Stimulated activated CD4-positive, alpha-beta T cell treated with anti-CD3 and anti-CD28 coated beads, Interleukin-12 subunit alpha, Interleukin-12 subunit beta, amount 100 ng/mL, for 4 hours (primary cell): ENCODE data around the gene C2.
A peak's percentile ranks its signal among the peaks of the same experiment; 100 is the strongest.
"Not testable (repeated sequence)": the region's sequence is repeated elsewhere in the genome, so short reads cannot be mapped to it uniquely, and the experiment has no call there.

ENCODE experiments used
- DNase-seq: peaks from one replicate; pipeline ENCODE4 v3.0.0-alpha.2; 2020

C2 gene

DNA sequence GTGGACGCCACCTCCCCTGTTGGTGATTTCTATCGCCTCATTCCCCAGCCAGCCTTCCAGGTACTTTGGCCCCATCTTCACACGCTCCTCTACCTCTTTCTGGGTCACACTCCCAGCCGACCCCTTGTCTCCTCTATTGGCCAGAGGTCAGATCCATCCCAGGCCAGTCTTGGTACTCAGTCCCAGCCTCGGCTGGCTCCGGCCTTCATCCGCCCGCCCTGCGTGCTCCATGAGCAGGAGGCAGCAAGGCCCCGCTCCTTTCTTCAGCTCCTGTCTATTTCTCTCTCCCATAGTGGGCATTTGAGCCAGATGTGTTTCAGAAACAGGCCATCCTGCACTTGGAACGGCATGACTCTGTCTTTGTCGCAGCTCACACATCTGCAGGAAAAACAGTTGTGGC, 34.1 kb downstream of the C2 start:
- no peak for DNase-seq

DNA sequence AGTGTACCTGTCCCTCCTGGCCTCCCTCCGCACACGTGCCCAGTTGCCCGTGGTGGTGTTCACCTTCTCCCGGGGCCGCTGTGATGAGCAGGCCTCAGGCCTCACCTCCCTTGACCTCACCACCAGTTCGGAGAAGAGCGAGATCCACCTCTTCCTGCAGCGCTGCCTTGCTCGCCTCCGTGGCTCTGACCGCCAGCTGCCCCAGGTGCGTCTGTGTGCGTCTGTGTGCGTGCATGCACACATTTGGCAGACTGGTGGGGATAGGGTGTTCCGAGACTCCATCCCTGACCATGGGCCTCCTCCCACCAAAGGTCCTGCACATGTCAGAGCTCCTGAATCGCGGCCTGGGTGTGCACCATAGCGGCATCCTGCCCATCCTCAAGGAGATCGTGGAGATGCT, 36.4 kb downstream of the C2 start:
- DNase-seq, result no peak

DNA sequence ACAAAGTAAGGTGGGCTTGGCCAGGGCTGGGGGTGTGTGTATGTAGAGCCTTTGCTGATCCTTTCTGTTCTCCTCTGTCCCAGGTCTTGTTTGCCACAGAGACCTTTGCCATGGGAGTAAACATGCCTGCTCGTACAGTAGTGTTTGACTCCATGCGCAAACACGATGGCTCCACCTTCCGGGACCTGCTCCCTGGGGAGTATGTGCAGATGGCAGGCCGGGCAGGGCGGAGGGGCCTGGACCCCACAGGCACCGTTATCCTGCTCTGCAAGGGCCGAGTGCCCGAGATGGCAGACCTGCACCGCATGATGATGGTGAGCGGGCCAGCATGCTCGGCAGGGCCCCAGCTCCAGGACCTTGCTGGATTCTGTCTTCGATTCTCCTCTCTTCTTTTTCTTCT, 38.2 kb downstream of the C2 start:
- DNase-seq, result no peak

DNA sequence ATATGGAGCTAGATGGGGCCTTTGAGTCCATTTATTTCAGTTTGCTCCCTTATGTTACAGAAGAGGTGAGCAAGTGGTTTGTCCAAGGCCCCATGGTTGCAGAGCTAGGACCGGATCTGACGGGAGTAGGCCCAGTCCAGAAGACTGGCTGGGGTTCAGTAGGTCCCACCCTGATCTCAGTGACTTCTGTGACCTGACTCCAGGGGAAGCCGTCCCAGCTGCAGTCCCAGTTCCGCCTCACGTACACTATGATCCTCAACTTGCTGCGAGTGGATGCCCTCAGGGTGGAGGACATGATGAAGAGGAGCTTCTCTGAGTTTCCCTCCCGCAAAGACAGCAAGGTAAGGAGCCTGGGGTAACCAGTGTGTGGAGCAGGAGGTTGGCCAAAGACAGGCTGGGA, 39.0 kb downstream of the C2 start:
- no peak for DNase-seq

DNA sequence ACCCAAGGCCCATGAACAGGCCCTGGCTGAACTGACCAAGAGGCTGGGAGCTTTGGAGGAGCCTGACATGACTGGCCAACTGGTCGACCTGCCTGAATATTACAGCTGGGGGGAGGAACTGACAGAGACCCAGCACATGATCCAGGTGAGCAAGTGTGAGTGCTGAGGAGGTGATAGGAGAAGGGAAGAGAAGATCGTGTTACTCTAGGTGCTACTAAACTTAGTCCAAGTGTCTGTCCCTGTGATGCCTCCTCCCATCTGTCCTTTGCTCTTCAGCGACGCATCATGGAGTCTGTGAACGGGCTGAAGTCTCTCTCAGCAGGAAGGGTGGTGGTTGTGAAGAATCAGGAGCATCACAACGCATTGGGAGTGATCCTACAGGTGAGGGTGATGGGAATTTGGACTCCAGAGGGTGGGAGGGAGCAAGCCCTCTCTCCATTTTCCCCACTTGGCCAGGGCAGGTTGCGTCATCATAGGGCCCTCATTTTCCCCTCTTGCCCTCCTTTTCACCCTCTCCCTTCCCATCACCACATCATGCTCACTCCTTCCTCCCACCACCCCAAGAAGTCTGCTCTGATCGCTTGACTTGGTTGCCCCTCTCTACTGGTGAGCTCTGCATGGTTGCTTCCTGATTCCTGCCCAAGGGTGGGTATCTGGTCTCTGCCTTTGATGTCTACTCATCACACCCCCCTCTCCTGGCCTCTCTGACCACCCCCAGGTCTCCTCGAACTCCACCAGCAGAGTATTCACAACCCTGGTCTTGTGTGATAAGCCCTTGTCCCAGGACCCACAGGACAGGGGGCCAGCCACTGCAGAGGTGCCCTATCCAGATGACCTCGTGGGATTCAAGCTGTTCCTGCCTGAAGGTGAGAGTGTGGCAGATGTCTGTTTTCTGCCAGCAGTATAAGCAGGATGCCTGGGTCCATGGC, 39.7 kb downstream of the C2 start:
- no peak for DNase-seq

DNA sequence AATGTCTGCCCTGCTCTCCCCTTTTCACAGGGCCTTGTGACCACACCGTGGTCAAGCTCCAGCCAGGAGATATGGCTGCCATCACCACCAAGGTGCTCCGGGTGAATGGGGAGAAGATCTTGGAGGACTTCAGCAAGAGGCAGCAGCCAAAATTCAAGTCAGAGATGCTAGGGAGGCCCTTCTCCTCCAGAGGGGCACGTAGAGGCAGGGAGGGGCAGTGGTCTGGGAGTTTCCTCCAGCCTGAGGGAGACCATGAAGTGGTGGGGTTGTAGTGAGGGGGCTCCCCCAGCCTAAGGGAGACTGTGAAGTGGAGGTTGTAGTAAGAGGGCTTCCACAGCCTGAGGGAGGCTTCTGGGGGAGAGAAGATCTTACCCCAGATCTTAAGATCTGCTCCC, 40.4 kb downstream of the C2 start:
- DNase-seq, result no peak

DNA sequence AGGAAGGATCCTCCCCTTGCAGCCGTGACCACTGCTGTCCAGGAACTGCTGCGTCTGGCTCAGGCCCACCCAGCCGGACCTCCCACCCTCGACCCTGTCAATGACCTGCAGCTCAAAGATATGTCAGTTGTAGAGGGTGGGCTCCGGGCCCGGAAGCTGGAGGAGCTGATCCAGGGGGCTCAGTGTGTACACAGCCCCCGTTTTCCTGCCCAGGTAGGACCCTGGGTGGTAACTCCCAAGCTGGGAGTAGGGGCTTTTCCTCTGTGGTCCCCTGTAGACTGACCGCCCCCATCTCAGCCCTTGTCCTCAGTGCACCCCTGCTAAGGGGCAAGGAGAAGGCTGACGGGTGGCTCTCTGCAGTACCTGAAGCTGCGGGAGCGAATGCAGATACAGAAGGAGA, 40.8 kb downstream of the C2 start:
- DNase-seq, result no peak

DNA sequence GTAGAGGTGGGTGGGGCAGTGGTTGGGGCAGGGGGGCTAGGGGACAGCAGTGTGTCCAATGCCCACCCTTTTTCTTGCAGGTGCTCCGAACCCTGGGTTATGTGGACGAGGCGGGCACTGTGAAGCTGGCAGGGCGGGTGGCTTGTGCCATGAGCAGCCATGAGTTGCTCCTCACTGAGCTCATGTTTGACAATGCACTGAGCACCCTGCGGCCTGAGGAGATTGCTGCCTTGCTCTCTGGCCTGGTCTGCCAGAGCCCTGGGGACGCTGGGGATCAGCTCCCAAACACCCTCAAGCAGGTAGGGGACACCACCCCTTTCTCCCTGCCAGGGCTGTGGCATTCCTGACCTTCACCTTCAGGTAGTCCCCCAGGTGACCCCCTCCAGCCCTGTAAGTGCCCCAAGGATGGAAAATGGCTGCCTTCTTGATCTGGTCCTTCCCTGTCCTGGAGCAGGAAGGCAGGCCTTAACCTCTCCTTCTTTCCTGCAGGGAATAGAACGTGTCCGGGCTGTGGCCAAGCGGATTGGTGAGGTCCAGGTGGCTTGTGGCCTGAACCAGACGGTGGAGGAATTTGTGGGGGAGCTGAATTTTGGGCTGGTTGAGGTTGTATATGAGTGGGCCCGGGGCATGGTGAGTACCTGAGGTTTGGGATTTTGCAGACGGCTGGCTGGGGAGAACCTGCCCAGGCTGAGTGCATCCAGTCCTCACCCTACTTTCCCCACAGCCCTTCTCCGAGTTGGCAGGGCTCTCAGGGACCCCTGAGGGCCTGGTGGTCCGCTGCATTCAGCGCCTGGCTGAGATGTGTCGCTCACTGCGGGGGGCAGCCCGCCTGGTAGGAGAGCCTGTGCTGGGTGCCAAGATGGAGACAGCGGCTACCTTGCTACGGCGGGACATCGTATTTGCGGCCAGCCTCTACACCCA, 41.5 kb downstream of the C2 start:
- DNase-seq, result no peak

DNA sequence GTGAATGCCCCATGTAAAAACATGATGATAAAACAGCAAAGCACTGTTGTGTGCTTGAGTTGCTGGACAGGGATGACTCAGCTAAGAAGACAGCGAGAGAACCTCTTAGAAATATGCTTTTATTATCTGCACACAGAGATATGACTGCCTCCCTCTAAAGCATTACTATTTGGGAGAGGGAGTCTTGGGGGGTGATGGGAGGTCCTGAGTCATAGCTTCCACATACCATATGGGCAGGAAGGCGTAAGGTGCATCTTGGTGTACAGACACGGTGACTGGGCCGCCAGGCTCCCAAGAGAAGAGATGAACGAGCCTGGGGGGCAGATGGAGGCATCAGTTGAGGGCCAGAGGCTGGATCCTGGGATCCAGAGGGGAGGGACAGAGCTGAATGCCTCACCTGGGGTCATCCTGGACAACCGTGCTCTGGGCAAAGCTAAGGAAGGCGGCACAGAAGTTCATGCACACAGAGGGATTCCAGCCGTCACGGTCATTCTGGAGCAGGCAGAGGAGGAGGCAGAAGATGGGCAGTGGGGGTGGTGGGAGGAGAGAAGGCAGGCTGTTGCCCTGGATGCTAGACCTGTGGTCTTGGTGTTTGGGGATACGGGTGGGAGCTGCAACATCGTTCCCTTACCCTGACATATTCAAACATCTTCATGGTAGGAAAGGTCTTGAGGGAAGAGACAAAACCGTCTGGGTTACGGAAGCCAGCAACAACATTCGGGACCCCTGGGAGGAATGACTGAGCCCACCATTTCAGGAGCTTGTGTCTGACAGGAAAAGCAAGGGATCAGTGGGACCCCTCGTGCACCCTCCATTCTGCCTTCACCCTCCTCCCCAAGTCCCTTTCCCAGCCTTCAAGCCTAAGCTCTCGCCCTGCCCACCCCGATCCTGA, 42.4 kb downstream of the C2 start:
- DNase-seq, result no peak

DNA sequence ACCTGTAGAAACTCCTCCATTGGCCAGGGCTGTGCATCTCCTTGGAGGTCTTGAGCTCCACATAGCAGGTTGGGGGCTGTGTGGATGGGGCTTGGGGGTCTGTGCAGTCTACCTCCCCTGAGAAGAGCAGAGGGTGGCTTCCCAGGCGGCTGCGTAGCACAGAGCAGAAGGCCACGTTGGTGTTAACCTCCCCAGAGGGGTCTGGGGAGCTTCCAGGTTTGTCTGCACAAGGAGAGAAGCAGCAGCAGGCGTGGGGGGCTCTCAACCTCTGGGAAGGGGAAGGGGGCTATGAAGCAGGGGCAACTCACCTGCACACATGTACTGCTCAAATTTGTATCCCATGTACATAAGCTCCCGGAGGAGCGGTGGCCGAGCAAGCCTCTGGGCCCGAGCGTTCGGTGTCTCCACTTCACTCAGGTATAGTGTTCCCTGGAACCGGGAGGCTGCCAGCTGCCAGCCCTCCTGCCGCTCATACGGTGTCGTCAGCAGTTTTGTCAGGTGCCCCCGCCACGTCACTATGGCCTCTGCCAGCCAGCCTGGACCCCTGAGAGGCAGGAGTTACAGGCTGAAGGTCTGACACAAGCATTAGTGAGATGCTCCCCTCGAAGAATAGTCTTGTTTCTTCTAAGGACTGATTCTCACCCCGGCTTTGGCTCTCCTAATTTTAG, 43.2 kb downstream of the C2 start:
- no peak for DNase-seq

DNA sequence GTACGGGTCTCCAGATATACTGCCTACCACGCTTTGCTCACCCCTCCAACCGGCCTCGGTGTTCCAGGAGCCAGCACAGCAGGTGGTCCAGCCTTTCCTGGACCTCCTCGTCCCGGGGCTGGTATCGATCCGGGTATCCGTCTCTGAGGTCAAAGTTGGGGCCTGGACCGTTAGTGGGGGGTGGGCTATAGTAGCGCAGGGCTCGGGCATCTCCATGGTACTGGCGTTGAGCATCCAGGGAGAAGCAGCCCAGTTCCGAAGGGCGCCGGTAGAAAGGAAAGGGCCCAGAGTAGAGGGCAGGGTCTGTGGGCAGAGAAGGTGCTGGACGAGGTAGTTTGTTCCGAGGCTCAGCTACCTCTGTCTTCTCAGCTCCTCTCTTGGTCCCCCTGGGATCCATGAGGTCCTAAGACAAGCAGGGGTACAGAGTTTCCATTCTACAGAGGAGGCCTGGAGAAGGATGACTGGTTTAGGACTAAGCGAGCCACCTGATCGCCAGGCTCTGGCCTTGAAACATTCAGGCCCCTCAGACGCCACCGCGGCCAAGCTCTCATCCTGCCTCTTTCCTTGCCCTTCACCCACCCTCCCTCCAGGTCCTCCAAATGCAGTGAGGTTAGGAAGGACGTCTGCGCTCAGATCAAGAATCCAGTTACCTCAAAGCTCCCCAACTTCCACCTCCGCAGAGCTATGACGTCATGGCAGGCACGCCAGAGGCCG, 43.9 kb downstream of the C2 start:
- DNase-seq, result no peak

DNA sequence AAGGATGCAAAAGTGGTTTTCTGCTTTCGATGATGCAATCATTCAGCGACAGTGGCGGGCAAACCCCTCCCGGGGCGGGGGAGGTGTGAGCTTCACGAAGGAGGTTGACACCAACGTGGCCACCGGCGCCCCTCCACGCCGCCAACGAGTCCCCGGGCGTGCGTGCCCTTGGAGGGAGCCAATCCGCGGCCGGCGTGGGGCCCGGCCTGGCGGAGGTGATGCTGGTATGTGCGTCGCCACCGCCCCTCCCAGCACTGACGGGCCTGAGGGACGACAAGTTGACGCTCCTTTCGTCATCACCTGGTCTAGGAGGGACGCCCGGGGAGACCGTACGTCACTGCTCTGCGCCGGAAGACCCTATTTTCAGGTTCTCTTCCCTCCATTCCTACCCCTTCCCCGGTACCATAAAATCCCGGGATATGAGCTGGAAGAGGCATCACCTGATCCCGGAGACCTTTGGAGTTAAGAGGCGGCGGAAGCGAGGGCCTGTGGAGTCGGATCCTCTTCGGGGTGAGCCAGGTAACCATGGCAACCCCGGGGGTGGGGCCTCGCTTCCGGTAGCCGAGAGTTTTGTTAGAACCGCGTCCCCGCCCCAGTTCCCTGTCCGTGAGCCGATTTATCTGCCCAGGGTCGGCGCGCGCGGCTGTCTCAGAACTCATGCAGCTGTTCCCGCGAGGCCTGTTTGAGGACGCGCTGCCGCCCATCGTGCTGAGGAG, 44.6 kb downstream of the C2 start, which contains the start of gene DXO:
Gene DXO (minus strand): TSS at position 146 of the 716 bp plus-strand sequence. CDS start 463 bp downstream, outside the sequence.
- DNase-seq, result peak; percentile 95

DNA sequence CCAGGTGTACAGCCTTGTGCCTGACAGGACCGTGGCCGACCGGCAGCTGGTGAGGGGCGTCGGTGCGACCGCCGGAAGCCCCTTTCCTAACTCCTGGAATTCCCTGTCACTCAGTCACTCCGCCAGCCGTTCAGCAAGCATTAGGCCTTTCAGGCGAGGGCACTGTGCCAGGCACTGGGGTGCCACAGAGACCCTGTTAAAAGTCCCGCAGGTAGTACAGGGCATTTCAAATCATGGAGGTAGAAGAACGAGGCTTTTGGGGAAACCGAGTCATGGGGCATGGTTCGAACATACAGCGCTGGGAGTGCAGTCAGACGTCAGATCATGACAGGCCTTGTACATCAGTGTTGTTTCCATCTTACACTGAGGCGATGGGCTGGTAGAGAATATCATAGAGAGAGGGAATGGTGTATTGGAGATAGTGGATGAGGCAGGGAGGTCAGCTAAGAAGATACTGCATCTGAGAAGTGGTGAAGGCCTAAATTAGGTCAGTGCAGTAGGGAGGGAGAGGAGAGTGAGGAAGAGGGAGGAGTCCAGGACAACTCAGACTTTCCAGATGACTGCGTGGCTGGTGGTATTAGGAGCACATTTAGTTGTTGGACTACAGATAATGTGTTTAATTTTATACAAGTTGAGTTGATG, 45.3 kb downstream of the C2 start:
- DNase-seq, result no peak

DNA sequence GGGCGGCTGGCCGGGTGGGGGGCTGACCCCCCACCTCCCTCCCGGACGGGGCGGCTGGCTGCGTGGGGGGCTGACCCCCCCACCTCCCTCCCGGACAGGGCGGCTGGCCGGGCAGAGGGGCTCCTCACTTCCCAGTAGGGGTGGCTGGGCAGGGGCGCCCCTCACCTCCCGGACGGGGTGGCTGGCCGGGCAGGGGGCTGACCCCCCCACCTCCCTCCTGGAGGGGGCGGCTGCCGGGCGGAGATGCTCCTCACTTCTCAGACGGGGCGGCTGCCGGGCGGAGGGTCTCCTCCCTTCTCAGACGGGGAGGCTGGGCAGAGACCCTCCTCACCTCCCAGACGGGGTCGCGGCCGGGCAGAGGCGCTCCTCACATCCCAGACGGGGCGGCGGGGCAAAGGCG, 48.5 kb downstream of the C2 start:
- DNase-seq, result not testable (repeated sequence)

DNA sequence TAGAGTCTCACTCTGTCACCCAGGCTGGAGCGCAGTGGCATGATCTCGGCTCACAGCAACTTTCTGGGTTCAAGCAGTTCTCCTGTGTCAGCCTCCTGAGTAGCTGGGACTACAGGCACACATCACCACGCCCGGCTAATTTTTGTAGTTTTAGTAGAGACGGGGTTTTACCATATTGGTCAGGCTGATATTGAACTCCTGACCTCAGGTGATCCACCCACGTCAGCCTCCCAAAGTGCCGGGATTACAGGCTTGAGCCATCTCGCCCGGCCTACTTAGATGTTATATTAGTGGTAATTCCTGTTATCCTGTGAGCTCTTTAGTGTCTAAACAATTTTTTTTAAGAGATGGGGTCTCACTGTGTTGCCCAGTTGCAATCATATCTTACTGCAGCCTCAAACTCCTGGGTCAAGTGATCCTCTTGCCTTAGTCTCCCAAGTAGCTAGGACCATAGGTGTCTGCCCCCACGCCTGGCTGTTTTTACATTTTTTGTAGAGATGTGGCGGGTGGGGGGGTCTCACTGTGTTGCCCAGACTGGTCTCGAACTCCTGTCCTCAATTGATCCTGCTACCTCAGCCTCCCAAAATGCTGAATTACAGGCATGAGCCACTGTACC, 50.4 kb downstream of the C2 start:
- DNase-seq, result no peak

DNA sequence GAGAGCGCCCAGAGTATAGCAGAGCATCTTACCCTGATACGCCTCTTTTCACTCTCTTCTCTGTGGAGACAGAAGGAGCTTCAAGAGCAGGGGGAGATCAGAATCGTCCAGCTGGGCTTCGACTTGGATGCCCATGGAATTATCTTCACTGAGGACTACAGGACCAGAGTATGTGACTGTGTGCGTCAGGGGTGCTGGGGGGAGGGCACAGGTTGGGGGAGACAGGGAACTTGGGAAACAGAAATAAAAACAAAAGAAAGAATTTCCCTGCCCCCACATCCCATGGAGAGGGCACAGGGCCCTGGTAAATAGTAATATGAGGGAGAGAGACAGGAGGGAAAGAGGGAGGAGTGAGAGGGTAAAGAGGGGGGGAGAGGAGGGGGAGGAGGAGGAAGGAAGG, 51.3 kb downstream of the C2 start:
- DNase-seq, result no peak

DNA sequence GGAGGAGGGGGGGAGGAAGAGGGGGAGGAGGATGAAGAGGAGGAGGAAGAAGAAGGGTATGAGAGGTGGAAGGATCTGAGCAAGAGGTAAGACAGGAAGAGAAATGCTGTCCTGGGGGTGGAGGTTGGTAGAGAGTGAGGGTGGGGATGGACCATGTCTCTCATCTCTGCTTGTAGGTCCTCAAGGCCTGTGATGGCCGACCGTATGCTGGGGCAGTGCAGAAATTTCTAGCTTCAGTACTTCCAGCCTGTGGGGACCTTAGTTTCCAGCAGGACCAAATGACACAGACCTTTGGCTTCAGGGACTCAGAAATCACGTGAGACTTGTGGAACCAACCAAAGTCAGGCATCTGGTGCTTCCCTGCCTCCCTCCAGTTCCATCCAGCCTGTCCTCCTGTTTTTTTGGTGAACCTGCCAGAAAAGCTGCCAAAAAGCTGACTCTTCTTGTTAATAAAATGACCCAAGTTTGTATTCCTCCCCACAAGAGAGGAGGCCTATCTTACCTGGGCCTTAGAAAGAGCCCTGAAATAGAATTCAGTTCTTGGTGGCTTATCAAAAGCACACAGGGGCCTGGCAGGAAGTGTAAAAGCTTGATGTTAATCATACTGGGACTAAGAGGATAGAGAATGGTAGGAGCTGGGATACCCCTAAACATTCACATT, 51.9 kb downstream of the C2 start:
- no peak for DNase-seq

DNA sequence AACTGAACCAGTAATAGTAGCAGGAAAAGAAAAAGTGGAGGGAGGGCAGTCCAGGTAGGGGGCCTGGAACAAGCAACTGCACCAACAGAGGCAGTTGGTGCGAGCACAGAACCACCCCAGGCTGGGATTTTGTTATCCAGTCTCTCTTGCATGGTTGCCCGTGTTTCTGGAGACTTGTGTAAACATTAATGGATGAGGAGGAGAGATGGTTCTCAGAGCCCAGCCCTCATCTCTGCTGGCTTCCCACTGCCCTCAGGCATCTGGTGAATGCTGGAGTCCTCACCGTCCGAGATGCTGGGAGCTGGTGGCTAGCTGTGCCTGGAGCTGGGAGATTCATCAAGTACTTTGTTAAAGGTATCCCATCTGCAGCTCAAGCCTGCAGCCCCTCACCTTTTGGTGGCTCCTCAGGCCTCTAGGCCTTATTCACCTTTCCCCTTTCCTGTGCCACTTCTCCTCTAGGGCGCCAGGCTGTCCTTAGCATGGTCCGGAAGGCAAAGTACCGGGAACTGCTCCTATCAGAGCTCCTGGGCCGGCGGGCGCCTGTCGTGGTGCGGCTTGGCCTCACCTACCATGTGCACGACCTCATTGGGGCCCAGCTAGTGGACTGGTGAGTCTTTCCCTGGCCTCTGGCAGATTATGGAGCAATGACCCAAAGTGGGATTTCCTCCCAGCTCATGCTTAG, 52.8 kb downstream of the C2 start:
- DNase-seq, result not testable (repeated sequence)

DNA sequence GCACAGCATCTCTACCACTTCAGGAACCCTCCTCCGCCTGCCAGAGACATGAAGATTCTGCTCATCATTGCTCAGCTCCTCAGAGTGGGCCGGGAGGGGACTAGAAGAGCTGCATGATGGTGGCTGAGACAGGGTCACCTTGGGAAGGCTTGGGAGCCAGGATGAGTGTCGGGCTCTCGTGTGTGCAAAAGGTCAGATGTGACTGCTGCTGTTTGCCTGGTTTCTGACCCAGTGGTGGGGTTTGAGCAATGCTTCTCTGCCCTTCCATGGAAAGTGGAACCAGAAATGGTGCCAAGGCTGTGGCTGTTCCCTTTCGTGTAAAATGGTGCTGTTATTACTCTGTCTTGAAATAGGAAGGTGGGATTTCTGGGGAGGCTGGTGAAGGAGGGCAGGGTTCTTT, 53.5 kb downstream of the C2 start:
- DNase-seq, result not testable (repeated sequence)
